Stimulated activated naive CD4-positive, alpha-beta T cell treated with Interleukin-2 at 50 U/mL for 16 hours (primary cell): Measurements from ENCODE around the gene POP7.
"Not testable (repeated sequence)": the region's sequence is repeated elsewhere in the genome, so short reads cannot be mapped to it uniquely, and the experiment has no call there.

ENCODE experiments used
- DNase-seq: peaks from one replicate; lab custom pipeline; 2025; lab: John Stamatoyannopoulos, UW

The POP7 gene

DNA sequence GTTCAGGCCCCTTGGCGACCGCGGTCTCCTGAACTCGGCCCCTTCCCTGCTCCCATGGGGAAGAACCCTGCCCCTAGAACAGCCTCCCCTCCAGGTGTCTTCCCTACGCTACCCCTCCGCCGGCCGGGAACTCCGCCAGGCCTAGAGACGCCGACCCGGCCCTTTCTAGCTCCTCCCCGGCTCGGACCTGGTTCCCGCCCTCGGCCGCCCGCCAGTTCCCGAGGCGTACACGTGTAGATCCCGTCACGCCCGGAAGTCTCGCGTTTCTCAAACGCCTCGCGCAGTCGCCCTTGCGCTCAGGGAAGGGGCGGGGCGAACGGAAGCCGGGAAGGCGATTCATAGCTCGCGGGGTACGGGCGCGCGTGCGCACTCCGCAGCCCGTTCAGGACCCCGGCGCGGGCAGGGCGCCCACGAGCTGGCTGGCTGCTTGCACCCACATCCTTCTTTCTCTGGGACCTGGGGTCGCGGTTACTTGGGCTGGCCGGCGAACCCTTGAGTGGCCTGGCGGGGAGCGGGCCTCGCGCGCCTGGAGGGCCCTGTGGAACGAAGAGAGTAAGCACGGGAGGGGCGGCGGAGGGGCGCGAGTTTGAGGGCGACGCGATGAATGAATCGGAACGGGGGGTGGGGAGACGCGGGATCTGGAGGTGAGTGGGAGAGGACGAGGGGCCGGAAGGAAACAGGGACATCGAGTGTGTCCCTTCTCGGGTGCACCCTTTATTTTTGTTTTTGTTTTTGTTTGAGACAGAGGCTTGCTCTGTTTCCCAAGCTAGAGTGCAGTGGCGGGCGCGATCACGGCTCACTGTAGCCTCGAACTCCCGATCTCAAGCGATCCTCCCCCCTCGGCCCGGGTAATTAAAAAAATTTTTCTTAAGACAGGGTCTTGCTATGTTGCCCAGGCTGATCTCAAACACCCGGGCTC lies at the start of gene POP7:
Gene POP7, plus strand, starts transcription at position 369 of the 919 bp plus-strand sequence. CDS start 710 bp downstream, outside the sequence.
- DNase-seq = peak; percentile 97

DNA sequence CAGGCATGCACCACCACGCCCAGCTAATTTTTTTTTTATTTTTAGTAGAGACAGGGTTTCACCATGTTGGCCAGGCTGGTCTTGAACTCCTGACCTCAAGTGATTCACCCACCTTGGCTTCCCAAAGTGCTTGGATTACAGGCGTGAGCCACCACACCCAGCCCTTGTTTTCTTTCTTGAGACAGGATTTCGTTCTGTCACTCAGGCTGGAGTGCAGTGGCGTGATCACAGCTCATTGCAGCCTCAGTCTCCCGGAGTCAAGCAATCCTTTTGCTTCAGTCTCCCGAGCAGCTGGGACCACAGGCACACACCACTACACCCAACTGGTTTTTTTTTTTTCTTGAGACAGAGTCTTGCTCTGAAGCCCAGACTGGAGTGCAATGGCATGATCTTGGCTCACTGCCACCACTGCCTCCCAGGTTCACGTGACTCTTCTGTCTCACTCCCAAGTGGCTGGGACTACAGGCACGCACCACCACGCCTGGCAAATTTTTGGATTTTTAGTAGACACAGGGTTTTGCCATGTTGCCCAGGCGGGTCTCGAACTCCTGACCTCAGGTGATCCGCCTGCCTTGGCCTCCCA lies 43.6 kb upstream of the POP7 start:
- not testable (repeated sequence) for DNase-seq

DNA sequence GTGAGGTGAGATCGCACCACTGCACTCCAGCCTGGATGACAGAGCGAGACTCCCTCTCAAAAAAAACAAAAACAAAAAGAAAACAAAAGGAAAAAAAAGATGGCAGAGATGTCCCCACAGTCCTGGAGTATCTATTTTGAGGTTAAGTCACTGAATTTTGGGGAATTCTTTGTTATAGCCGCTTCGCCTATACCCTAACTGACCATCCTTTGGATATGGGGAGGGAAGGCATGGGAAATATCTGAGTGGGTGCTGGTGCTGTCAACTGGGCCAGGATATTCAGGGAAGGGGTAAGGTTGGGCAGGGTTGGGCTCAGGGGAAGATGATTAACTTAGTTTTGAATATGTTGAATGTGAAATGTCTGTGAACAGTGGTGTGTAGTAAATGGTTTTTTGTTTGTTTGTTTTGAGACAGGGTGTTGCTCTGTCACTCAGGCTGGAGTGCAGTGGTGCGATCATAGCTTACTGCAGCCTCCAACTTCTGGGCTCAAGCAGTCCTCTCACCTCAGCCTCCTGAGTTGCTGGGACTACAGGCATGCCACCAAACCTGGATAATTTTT lies 40.7 kb upstream of the POP7 start:
- no peak for DNase-seq

DNA sequence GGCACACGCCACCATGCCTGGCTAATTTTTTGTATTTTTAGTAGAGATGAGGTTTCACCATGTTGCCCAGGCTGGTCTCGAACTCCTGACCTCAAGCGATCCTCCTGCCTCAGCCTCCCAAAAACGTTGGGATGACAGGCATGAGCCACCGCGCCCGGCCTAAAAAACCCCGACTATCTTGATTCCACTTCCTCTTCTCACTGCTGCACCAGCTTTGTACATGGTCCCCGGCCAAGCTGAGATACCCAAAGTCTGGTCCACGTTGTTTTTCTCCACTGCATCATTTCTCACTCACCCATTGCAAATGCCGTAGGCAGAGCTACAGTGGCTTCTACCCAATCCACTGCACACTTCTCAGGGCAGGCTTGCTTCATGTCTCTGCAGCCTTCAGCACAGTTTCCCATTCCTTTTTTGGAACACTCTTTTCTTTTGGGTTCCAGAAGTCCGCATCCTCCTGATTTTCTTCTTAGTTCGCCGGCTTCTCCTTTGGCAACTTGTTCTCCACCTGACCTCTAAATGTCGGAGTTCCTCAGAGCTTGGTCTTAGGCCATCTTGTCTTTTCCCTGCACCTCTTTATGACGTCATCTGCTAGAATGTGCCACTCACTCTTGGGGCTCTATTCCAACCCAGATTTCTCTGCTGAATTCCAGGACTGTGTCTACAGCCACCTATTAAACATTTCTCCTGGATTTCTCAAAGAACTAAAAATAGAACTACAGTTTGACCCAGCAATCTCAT lies 38.4 kb upstream of the POP7 start:
- no peak for DNase-seq

DNA sequence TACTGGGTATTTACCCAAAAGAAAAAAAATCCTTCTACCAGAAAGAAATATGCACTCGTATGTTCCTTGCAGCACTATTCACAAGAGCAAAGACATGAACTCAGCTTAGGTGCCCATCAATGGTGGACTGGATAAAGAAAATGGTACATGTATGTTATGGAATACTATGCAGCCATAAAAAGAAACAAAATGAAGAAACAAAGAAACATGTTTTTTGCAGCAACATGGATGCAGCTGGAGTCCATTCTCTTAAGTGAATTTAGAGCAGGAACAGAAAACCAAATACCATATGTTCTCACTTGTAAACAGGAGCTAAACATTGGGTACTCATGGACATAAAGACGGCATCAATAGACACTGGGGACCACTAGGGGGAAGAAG lies 37.9 kb upstream of the POP7 start:
- no peak for DNase-seq

DNA sequence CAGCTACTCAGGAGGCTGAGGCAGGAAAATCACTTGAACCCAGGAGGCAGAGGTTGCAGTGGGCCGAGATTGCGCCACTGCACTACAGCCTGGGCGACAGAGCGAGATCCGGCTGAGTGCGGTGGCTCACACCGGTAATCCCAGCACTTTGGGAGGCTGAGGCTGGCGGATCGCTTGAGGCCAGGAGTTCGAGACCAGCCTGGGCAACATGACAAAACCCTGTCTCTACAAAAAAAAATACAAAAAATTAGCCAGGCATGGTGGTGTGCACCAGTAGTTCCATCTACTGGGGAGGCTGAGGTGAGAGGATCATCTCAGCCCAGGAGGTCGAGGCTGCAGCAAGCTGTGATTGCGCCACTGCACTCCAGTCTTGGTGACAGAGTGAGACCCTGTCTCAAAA lies 36.8 kb upstream of the POP7 start:
- not testable (repeated sequence) for DNase-seq

DNA sequence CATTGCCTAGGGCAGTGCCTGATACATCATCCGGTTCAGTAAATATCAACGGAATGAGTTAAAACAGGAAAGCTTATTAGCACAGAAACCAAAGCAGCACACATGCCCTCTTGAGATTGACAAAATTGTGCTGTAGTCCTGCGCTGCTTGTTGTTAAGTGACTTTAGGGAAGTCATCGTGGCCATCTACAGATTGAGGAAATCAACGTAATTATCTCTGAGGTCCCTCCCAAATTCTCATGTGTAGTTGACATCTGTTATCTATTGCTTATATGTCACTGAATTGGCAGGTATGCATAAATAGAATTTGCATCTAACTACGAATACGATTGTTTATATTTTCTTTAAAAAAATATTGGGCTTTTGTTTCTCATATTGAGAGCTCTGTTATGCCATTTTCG lies 35.8 kb upstream of the POP7 start:
- no peak for DNase-seq

DNA sequence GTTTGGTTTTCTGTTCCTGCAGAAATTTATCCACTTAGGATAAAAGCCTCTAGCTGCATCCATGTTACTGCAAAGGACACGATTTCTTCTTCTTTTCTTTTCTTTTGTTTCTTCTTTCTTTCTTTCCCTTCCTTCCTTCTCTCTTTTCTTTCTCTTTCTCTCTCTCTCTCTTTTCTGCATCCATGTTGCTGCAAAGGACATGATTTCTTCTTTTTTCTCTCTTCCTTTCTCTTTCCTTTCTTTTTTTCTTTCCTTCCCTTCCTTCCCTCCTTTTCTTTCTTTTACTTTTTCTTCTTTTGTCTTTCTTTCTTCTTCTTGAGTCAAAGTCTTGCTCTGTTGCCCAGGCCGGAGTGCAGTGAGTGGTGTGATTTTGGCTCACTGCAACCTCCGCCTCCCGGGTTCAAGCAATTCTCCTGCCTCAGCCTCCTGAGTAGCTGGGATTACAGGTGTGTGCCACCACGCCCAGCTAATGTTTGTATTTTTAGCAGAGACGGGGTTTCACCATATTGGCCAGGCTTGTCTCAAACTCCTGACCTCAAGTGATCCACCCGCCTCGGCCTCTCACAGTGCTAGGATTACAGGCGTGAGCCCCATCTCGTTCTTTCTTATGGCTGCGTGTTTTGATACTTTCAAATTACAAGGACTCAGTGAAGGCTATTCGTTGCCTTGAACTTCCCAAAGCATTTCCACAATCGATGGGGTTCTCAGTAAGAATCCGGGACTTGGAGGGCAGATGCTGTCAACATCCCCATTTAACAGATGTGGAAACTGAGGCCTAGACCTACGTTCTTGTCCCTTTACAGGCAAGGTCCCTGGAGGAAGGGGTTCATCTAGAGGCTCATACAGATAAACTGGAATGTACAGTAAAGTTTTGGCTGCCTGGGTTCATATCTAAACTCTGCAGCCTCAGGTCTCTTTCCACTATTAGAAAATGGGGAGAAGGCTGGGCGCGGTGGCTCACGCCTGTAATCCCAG lies 34.3 kb upstream of the POP7 start:
- DNase-seq = no peak

DNA sequence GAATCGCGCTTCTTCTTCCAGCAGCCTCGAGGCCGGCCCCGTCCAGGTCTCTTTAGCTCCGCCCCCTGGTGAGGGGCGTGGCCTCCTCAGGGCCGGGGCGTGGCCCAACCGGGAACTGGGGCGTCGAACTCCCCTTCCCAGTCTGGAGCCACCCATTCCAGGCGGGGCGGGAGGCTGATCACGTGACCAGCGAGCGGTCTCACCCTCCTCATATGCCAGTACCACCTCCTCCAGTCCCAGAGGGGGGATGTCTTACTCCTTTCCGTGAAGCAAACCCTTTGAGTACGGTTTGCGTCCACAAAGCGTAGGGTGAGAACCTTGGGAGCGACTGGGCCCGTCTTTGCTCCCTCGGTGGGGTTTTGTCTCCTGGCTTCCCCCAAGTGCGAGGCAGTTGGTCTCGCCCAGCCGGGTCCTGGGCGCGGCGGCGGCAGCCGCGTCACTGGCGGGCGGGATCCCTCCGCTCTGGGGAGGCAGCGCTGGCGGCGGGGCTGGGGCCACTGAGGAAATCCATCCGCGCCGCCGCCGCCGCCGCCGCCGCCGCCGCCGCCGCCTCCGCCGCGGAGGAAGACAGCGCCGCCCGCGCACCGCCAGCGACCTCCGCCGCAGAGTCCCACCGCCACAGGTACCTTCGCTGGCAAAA lies 32.5 kb upstream of the POP7 start, which contains the start of gene GNB2:
Gene GNB2, plus strand, starts transcription at position 439 of the 640 bp plus-strand sequence. CDS start 2,526 bp downstream, outside the sequence.
- DNase-seq = peak; percentile 99

DNA sequence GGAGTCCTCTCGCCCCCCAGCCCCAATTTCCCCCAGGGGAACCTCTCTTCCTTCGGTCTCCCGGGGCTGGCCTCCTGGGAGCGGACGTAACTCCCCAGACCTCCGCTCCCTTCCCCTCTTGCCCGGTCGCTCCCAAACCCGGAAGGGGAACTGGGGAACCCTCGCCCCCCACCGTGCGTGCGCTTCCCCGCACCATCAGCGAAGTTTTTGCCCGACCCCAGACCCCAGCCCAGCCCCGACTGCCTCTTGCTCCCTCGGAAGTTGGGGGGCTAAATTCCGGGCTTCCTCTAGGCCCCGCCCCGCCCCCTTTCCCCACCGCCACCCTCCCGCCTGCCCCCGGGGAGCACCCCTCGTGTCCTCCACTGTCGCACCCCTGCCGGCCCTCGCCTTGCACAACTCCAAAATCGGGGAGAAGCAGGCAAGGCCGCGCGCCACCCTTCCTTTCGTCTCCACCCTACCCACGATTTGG lies 31.9 kb upstream of the POP7 start:
- DNase-seq = peak; percentile 40

DNA sequence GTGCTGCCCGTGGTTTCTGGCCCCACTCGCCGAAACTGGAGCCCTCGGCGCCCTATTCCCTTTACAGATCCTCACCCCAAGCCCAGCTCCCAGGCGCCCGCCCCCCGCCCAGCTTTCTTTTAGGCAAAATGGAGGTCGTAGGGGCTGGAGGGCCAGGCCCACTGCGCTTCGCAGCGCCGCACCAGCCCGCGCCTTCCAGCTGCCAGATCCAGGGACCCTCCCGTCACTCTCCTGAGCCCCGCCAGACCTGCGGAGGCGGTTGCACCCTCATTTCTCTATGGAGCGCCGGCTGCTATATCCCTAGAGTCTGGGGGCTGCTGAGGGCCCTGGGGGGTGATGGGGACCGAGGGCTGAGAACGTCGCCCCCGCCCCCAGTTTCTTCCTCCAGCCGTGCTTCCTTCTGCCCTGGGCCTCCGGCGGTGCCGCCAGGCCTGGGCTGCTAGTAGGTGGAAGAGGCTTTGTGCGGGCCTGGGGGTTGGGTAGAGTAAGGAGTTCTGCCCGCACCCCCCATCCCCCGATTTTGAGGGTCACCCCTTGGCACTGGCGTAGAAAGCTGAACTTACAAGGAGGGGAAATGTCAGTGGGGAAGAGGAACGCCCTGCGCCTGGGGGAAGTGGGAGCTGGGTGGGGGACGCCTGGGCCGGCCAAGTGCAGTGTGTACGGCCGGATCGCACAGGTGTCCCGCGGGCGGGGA lies 31.4 kb upstream of the POP7 start:
- peak; percentile 40 for DNase-seq

DNA sequence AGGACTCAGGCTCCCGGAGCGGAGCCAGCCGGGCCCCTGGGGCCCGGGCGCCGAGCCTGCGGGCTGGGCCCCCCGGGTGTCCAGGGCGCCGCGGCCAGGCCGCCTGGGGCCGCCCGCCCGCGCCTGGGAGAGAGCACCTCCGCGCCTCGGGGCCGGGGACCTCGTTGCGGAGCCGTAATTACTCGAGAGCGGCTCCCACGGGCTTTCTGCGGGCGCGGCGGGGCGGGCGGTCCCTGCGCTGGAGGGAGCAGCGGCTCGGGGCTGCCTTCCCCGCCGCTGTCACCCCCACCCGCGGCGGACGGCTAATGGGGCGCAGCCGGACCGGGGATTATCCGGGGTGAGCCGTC lies 30.8 kb upstream of the POP7 start:
- DNase-seq = peak; percentile 59

DNA sequence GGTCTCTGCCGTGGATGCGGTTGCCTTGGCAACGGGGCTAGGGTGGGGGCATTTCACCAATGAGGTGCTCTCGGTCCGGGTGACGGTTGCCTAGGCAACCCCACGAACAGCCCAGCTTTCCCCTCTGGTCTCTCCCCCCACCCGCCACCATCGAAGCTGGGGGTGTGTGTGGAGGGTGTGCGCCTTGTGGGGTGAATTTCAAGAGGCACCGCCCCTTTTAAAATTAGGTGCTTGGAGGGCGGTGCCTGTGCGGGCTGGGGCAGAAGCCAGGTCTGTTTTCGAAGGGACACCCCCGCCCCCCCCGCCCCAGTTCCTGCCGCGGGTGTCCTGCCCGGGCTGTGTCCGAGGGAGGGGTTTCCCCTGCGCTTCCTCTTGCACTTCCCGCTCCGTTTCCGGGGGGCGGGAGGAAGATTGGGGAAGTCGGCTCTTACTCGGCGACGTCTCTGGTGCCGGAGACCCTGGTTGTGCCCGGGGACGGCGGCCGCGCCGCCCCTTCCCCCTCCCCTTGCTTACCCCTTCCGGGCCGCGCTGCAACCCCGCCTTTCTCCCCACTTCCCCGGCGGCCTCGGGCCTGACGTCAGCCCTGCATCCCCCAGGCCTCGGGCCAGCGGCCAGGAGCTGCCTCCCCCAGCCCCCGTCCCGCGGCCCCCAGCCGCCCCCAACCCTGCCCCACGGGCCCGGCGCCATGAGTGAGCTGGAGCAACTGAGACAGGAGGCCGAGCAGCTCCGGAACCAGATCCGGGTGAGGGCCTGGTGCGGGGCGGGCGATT lies 30.2 kb upstream of the POP7 start:
- peak; percentile 83 for DNase-seq

DNA sequence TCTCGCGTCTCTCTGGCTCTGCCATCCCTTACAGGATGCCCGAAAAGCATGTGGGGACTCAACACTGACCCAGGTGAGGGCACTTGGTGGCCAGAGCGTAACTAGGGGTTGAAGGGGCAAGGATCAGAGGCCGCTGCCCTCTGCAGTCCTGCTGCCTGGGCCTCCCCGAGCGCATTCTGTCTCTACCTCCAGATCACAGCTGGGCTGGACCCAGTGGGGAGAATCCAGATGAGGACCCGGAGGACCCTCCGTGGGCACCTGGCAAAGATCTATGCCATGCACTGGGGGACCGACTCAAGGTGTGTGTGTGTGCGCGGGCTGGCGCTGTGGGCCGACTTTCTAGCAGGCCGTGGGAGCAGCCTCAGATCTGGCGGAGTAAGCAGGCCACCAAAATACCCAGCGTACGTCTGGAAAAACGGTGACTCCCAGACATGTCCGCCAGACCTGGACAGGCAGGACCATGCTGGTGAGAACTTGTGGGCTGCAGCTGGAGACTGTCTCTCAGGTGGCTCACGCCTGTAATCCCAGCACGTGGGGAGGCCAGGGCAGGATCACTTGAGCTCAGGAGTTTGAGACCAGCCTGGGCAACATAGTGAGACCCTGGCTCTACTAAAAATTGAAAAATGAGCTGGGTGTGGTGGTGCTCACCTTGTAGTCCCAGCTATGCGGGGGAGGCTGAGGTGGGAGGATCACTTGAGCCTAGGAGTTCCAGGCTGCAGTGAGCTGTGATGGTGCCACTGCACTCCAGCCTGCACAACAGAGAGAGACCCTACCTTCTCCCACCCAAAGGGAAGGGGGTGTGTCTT lies 29.2 kb upstream of the POP7 start:
- no peak for DNase-seq

DNA sequence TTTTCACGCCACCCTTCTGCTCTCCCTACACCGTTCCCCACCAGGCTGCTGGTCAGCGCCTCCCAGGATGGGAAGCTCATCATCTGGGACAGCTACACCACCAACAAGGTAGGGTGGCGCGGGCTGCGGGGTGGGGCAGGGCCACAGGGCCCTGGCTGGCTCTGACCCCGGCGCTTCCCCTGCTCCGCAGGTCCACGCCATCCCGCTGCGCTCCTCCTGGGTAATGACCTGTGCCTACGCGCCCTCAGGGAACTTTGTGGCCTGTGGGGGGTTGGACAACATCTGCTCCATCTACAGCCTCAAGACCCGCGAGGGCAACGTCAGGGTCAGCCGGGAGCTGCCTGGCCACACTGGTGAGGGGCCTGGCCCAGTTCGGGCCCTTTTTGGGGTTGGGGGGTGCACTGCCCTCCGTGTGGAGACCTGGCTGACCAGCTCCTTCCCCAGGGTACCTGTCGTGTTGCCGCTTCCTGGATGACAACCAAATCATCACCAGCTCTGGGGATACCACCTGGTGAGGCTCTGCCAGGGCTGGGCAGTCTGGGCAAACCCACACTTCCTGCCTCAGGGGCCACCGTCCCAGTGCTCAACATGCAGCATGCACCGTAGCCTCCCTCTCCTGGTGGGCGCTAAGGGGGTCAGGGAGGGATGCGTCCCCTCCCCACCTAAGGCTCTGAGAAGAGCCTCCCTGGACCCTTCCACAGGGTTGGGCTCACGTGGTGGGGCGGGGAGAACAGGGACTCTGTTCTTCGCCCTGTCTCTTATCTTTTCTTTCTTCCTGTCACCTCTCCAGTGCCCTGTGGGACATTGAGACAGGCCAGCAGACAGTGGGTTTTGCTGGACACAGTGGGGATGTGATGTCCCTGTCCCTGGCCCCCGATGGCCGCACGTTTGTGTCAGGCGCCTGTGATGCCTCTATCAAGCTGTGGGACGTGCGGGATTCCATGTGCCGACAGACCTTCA lies 28.3 kb upstream of the POP7 start:
- no peak for DNase-seq

DNA sequence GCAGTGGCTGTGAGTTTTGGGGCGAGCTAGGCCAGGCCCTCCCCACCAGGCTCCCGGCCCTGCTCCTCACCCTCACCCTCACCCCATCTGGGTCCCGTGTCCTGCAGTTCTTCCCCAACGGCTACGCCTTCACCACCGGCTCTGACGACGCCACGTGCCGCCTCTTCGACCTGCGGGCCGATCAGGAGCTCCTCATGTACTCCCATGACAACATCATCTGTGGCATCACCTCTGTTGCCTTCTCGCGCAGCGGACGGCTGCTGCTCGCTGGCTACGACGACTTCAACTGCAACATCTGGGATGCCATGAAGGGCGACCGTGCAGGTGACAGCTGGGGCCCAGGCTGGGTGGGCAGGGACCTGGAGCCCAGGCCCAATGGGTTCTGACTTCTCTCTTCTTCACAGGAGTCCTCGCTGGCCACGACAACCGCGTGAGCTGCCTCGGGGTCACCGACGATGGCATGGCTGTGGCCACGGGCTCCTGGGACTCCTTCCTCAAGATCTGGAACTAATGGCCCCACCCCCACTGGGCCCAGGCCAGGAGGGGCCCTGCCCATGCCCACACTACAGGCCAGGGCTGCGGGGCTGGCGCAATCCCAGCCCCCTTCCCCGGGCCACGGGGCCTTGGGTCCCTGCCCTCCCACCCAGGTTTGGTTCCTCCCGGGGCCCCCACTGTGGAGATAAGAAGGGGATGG lies 27.5 kb upstream of the POP7 start:
- no peak for DNase-seq
